Caco-2 (cell line): ENCODE results near the gene NES. TPM values are rescaled to one million over a fixed set of nuclear protein-coding genes. Genes with fewer than 3 reads are reported as not detected.

Experiments used
- BruUV-seq: library from RNA; stranded (reverse); fragments of 400-500 nt; replicated peaks from 2 replicates; lab custom pipeline; 2021; lab: Mats Ljungman, UMichigan
- CTCF ChIA-PET: fragments of 300-600 bp; sonication (Branson Sonifier 250); formaldehyde crosslinking; loops from one replicate; lab custom pipeline; 2022; ENCODE audit warnings: antibody characterized with exemption; lab: Charles Lee
- POLR2A ChIA-PET: fragments of 300-600 bp; sonication (Branson Sonifier 250); formaldehyde crosslinking; loops from one replicate; lab custom pipeline; 2022; ENCODE audit warnings: antibody characterized with exemption; lab: Charles Lee
- DNase-seq, 2 experiments: peaks; one replicate each; pipeline versions ENCODE4 v3.0.0 to v3.0.0-alpha.2; 2020 to 2022
- H3K27me3 ChIP-seq: replicated peaks from 2 replicates; pipeline ENCODE4 v1.6.0; 2011; ENCODE audit warnings: low read length; ENCODE audit not compliant: control insufficient read depth, insufficient read depth
- H3K36me3 ChIP-seq: 2 replicates; pipeline ENCODE4 v1.5.1; 2011; ENCODE audit warnings: low read length; ENCODE audit not compliant: control insufficient read depth, insufficient read depth
- H3K4me1 ChIP-seq: fragments of 250-450 bp; sonication (Bioruptor Pico); 2 replicates; pipeline ENCODE4 v1.5.1; 2020; ENCODE audit warnings: mild to moderate bottlenecking
- H3K4me3 ChIP-seq: 2 replicates; pipeline ENCODE4 v1.5.1; 2011; ENCODE audit warnings: low read depth, mild to moderate bottlenecking, control low read depth, low read length
- H3K9me3 ChIP-seq: fragments of 250-450 bp; sonication (Bioruptor Pico); 2 replicates; pipeline ENCODE4 v1.5.1; 2020; ENCODE audit warnings: mild to moderate bottlenecking, moderate library complexity
- H3K27ac Mint-ChIP-seq: one replicate; pipeline ENCODE4 v1.8.0; 2022; ENCODE audit warnings: mixed read lengths; ENCODE audit not compliant: unreplicated experiment
- H3K27me3 Mint-ChIP-seq: one replicate; pipeline ENCODE4 v1.8.0; 2022; ENCODE audit warnings: mixed read lengths; ENCODE audit not compliant: insufficient read depth, unreplicated experiment
- H3K36me3 Mint-ChIP-seq: one replicate; pipeline ENCODE4 v1.8.0; 2022; ENCODE audit warnings: mild to moderate bottlenecking, mixed read lengths; ENCODE audit not compliant: insufficient read depth, unreplicated experiment
- H3K4me1 Mint-ChIP-seq: one replicate; pipeline ENCODE4 v1.8.0; 2022; ENCODE audit warnings: low read depth, mixed read lengths; ENCODE audit not compliant: unreplicated experiment
- H3K4me3 Mint-ChIP-seq: one replicate; pipeline ENCODE4 v1.8.0; 2022; ENCODE audit warnings: mild to moderate bottlenecking, moderate library complexity, mixed read lengths; ENCODE audit not compliant: unreplicated experiment
- H3K9me3 Mint-ChIP-seq: one replicate; pipeline ENCODE4 v1.8.0; 2022; ENCODE audit warnings: mixed read lengths; ENCODE audit not compliant: unreplicated experiment
- CTCF ChIP-seq, 2 experiments: fragments of 200-600 bp in 1 of 2; IDR thresholded peaks; 1 replicate in 1 of 2; 2 replicates in 1 of 2; pipeline versions ENCODE4 v1.5.1 to v1.8.0; 2011 to 2022; ENCODE audit warnings: antibody characterized with exemption in 1 of 2, control low read depth in 1 of 2, inconsistent platforms in 1 of 2, low read depth in 1 of 2, low read length in 1 of 2, mild to moderate bottlenecking in 1 of 2, moderate library complexity in 1 of 2; ENCODE audit not compliant: insufficient read depth in 1 of 2, severe bottlenecking in 1 of 2, unreplicated experiment in 1 of 2
- intact Hi-C: fragments of 100-400 bp; cut with micrococcal nuclease; formaldehyde crosslinking; loops from one replicate; pipeline ENCODE4 v1.10.0; 2022; ENCODE audit not compliant: unreplicated experiment
- total RNA-seq: library from RNA; stranded (reverse); gene quantifications from 2 replicates; pipeline ENCODE4 v1.2.3, GENCODE V29; 2022

The NES gene
- total RNA-seq, 1 experiment from 2014 or later = 18.0 TPM

- H3K36me3 Mint-ChIP-seq = peaks cover 4% of the 10 kb centered on the region
- peak overlapping the region; percentile 8 for H3K4me3 Mint-ChIP-seq
- intact Hi-C loops = no loop called here
- no peak overlapping the region for H3K4me3 ChIP-seq
- H3K36me3 ChIP-seq = no peaks in the 10 kb centered on the region
- no peaks in the 10 kb centered on the region for H3K9me3 Mint-ChIP-seq
- peak; percentile 79 to 90 for DNase-seq
- H3K27me3 Mint-ChIP-seq = no peaks in the 10 kb centered on the region
- no TSS peak for BruUV-seq
- no peaks in the 10 kb centered on the region for H3K9me3 ChIP-seq
- H3K4me1 Mint-ChIP-seq = peaks cover 23% of the 10 kb centered on the region
- no peaks in the 10 kb centered on the region for H3K27me3 ChIP-seq
- CTCF ChIA-PET = interaction anchor here (0.6 to 5.2 kb wide), 5 partner anchors 10 to 34 kb away, joined by 3 to 262 read pairs (median 6); partner anchors contain the start of genes CRABP2, ISG20L2, METTL25B and NES
- no peak overlapping the region for H3K27ac Mint-ChIP-seq
- no peak for TF ChIP-seq CTCF (IDR thresholded peaks at IDR 0.05; ENCODE audit: insufficient read depth in 1 of 2, low read depth in 1 of 2, low read length in 1 of 2, severe bottlenecking in 1 of 2, unreplicated experiment in 1 of 2)
- H3K4me1 ChIP-seq = peaks cover 49% of the 10 kb centered on the region
- POLR2A ChIA-PET = interaction anchor here (0.5 to 1.0 kb wide), 4 partner anchors 17 to 75 kb away, joined by 3 to 7 read pairs (median 3); partner anchors contain the start of gene METTL25B
Measured at GRCh38 chr1:156692925-156693847, 16.0 kb upstream of the NES start.

GRCh38 chr1:156692441-156692924 is 15.3 kb upstream of the NES start:
- ChIA-PET POLR2A (interaction anchor here (1.0 kb wide), 1 partner anchor 16 kb away, joined by 3 read pairs; no protein-coding TSS in a partner anchor), CTCF (interaction anchor here (0.5 to 5.2 kb wide), 6 partner anchors 9 to 235 kb away, joined by 3 to 262 read pairs (median 4); partner anchors contain the start of genes CRABP2, ISG20L2, METTL25B and NES)
- Mint-ChIP-seq H3K4me3 (no peak overlapping the region), H3K36me3 (peaks cover 4% of the 10 kb centered on the region), H3K9me3 (no peaks in the 10 kb centered on the region), H3K27ac (peak overlapping the region; percentile 53), H3K27me3 (no peaks in the 10 kb centered on the region), H3K4me1 (peaks cover 23% of the 10 kb centered on the region)
- Histone ChIP-seq H3K4me1 (peaks cover 49% of the 10 kb centered on the region), H3K4me3 (no peak overlapping the region), H3K27me3 (no peaks in the 10 kb centered on the region), H3K9me3 (no peaks in the 10 kb centered on the region), H3K36me3 (no peaks in the 10 kb centered on the region)
- TF ChIP-seq CTCF (IDR thresholded peaks at IDR 0.05; ENCODE audit: insufficient read depth in 1 of 2, low read depth in 1 of 2, low read length in 1 of 2, severe bottlenecking in 1 of 2, unreplicated experiment in 1 of 2) = no peak
- intact Hi-C loops = no loop called here
- no peak for DNase-seq
- BruUV-seq = no TSS peak
